GM12873 (cell line): Measurements from ENCODE around the gene HAX1.

Experiments
- CTCF ChIP-seq: IDR thresholded peaks from 2 replicates; pipeline ENCODE4 v1.5.1; 2012; ENCODE audit warnings: low read depth, mild to moderate bottlenecking, moderate library complexity, low read length, control low read depth; ENCODE audit not compliant: insufficient read depth; ENCODE audit errors: missing control alignments

HAX1 gene

GRCh38 chr1:154263465-154264332, 8.7 kb upstream of the HAX1 start:
- TF ChIP-seq CTCF = no peak

DNA sequence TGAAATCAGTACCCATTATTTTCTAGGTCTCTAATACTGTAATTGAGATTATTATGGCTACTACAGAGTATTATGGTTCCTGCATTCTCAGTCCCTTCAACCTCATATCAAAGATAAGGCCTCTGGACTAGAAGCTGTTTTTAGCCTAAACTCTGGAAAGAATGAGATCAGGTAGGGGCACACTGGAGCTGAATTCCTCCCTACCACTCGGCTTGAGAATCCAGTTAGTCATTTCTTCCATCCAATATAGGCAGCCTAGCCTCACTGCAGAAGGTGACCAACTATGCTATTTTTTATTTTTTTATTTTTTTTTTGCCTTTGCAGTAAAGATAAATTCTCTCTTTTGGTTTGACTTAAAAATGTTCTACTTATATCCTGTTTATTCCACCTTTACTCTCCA, 8.0 kb upstream of the HAX1 start:
- TF ChIP-seq CTCF = no peak

DNA sequence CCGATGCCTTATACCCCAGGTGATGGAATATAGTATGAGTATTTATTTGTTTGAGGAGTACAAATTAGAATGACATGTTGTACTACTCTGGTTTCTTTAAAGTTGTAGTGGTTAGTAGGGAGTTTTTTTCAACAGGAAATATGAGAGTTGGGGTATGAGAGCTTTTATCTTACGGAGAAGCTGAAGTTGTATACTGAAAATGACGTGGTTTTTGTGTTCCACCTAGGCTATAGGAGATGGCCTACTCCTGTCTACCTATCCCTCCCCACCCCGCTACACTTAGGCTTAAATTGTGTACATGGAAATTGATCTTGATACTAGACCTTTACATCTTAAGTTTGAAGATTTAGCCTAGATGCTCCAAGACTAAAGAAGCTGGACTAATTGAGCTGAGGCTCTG, 6.8 kb upstream of the HAX1 start:
- TF ChIP-seq CTCF = no peak

DNA sequence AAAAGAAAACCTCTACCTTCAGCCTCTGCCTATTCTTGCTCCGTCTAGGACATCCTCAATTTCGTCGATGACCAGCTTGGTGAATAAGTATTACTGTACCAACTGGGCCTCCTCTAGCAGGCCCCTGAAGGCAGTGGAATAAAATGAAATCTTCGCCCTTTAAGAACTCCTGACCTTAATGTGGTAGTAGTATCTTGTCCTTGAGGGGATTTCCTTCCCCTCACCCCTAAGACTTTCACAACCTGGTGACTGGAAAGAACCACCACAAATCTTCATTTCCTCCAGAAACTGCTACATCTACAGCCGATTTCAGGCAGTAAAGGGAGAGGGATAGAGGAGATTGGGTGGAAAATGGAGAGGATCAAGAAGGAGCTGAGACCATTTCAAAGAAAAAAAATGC, 1.6 kb upstream of the HAX1 start:
- no peak for TF ChIP-seq CTCF

DNA sequence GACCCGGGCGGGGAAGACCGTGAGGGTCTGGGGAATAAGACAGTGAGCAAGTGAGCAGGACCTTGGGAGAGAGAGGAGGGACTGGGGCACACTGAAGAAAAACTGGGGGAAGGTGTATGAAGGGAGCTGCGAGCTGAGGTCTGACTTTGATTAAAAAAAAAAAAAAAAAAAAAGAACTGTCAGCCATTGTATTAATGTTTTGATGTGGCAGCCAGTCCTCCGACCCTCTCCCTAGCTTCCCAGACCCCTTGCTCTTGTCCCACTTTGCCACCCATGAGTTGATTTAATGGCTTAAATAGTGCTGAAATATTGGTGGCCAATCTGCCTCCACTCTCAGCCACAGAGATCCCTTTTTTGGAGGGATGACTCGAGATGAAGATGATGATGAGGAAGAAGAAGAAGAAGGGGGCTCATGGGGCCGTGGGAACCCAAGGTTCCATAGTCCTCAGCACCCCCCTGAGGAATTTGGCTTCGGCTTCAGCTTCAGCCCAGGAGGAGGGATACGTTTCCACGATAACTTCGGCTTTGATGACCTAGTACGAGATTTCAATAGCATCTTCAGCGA, 652 bp downstream of the HAX1 start:
- TF ChIP-seq CTCF = no peak

- peak; percentile 52 for TF ChIP-seq CTCF
These were observed 4.4 kb downstream of the HAX1 start for GRCh38 chr1:154276797-154277196.

GRCh38 chr1:154288661-154289060, 16.2 kb downstream of the HAX1 start:
- no peak for TF ChIP-seq CTCF
